ENCODE measurements around the gene YEATS2. TPM values are rescaled to one million over a fixed set of nuclear protein-coding genes. Genes with fewer than 3 reads are reported as not detected.

Gene YEATS2
- total RNA-seq, 4 donors from 2014 or later: 14.0 to 24.1 (median 16.3) TPM

GRCh38 chr3:183764847-183765731, 67.5 kb downstream of the YEATS2 start:
- TF ChIP-seq CTCF (IDR thresholded peaks at IDR 0.05) (no peak), POLR2A (IDR thresholded peaks at IDR 0.05) (no peak)
- H3K4me3 ChIP-seq (ENCODE audit: low read depth, poor library complexity, severe bottlenecking): no peak overlapping the region
- WGBS, 2 donors: 69 to 73% methylated on average over 7 of the region's 7 CpGs
- intact Hi-C loops (cut with DNase I; ENCODE audit: low total_unique reads): loop anchor here (10.0 kb wide), 1 partner anchor 290 kb away; no protein-coding TSS in a partner anchor
- no peak for DNase-seq (ENCODE audit: low spot score in 2 of 2)

GRCh38 chr3:183766107-183766506, 68.5 kb downstream of the YEATS2 start:
- intact Hi-C loops (cut with DNase I; ENCODE audit: low total_unique reads): loop anchor here (10.0 kb wide), 1 partner anchor 291 kb away; no protein-coding TSS in a partner anchor
- no peak for DNase-seq (ENCODE audit: low spot score in 2 of 2)
- H3K4me3 ChIP-seq (ENCODE audit: low read depth, poor library complexity, severe bottlenecking): no peak overlapping the region
- TF ChIP-seq CTCF (IDR thresholded peaks at IDR 0.05) (no peak), POLR2A (IDR thresholded peaks at IDR 0.05) (no peak)

GRCh38 chr3:183766745-183767606, 69.4 kb downstream of the YEATS2 start:
- no peak overlapping the region for H3K4me3 ChIP-seq (ENCODE audit: low read depth, poor library complexity, severe bottlenecking)
- 57 to 65% methylated on average over 9 of the region's 9 CpGs for WGBS, 2 donors
- no peak for TF ChIP-seq POLR2A (IDR thresholded peaks at IDR 0.05)
- TF ChIP-seq CTCF (IDR thresholded peaks at IDR 0.05): peak in 1 of 3 donors; percentile 70
- intact Hi-C loops (cut with DNase I; ENCODE audit: low total_unique reads): loop anchor here (10.0 kb wide), 1 partner anchor 292 kb away; no protein-coding TSS in a partner anchor
- peak; percentile 65 to 93 for DNase-seq (ENCODE audit: low spot score in 2 of 2)

GRCh38 chr3:183768114-183768513, 70.5 kb downstream of the YEATS2 start:
- TF ChIP-seq POLR2A (IDR thresholded peaks at IDR 0.05) (no peak), CTCF (IDR thresholded peaks at IDR 0.05) (no peak)
- H3K4me3 ChIP-seq (ENCODE audit: low read depth, poor library complexity, severe bottlenecking): no peak overlapping the region
- intact Hi-C loops (cut with DNase I; ENCODE audit: low total_unique reads): loop anchor here (10.0 kb wide), 1 partner anchor 293 kb away; no protein-coding TSS in a partner anchor
- no peak for DNase-seq (ENCODE audit: low spot score in 2 of 2)
- WGBS, 2 donors: 85 to 86% methylated on average over 8 of the region's 8 CpGs

- intact Hi-C loops (cut with DNase I; ENCODE audit: low total_unique reads): loop anchor here (10.0 kb wide), 1 partner anchor 295 kb away; no protein-coding TSS in a partner anchor
- no peak overlapping the region for H3K4me3 ChIP-seq (ENCODE audit: low read depth, poor library complexity, severe bottlenecking)
- TF ChIP-seq CTCF (IDR thresholded peaks at IDR 0.05): no peak
- no peak for TF ChIP-seq POLR2A (IDR thresholded peaks at IDR 0.05)
- 95 to 96% methylated on average over 9 of the region's 9 CpGs for WGBS, 2 donors
- DNase-seq (ENCODE audit: low spot score in 2 of 2): no peak
Observed at GRCh38 chr3:183769453-183769852, 71.9 kb downstream of the YEATS2 start.

Data from lower leg skin (tissue), 4 donors.